BE2C (cell line): Measurements from ENCODE around the gene SH3BGRL. TPM values are rescaled to one million over a fixed set of nuclear protein-coding genes. Genes with fewer than 3 reads are reported as not detected.

Experiments used
- DNase-seq: peaks from one replicate; pipeline ENCODE4 v3.0.0-alpha.2; 2020
- H3K27me3 ChIP-seq: fragments of 250-450 bp; sonication (Bioruptor Pico); 2 replicates; pipeline ENCODE4 v1.5.1; 2020; ENCODE audit warnings: mild to moderate bottlenecking
- H3K36me3 ChIP-seq: fragments of 250-450 bp; sonication (Bioruptor Pico); 2 replicates; pipeline ENCODE4 v1.5.1; 2020; ENCODE audit warnings: mild to moderate bottlenecking
- H3K4me1 ChIP-seq: fragments of 250-450 bp; sonication (Bioruptor Pico); 2 replicates; pipeline ENCODE4 v1.5.1; 2020
- H3K4me3 ChIP-seq: 2 replicates; pipeline ENCODE4 v1.5.1; 2011; ENCODE audit warnings: low read depth, low read length
- H3K9me3 ChIP-seq: fragments of 250-450 bp; sonication (Bioruptor Pico); 2 replicates; pipeline ENCODE4 v1.5.1; 2020
- polyA plus RNA-seq: library from polyadenylated mRNA; unstranded; fragments of >200 nt; gene quantifications from one replicate; pipeline ENCODE4 v1.2.1, GENCODE V29; 2012; ENCODE audit warnings: low read depth, missing spikeins; ENCODE audit not compliant: insufficient read length, insufficient read depth
- TF ChIP-seq, protein P1 (sequence below): IDR thresholded peaks from 2 replicates; pipeline ENCODE4 v1.5.1; 2012; ENCODE audit warnings: mild to moderate bottlenecking, low read depth, low read length

SH3BGRL gene
- 14.8 TPM for polyA plus RNA-seq

DNA sequence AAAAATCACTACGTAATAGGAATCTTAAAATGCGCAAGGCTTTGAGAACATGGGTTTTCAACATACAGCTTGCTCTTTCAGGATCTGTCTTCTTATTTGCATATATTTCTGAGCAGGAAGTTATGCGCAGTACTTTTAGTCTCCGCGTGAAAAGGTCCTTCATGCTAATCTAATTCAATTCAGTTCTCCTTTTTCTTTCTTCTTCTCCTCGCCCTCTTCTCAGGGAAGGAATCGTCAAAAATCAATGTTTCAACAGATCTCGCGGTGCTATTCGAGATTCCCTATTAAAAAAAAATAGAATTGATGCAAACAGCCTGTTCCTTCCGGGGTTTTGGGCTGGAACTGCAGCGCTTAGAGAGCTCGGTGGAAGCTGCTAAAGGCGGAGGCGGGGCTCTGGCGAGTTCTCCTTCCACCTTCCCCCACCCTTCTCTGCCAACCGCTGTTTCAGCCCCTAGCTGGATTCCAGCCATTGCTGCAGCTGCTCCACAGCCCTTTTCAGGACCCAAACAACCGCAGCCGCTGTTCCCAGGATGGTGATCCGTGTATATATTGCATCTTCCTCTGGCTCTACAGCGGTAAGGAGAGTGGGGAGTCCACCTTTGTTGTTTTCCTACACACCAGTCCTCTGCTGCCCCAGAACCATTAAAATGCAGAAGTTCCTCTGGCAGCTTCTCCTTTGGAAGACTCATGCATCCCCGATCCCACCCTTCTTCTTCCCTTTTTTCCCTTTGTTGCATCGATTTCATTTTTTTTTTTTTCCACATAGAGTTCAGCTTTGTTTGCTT is at the start of gene SH3BGRL, which contains the start of gene HMGN5:
Gene SH3BGRL, plus strand, starts transcription at position 432 of the 785 bp plus-strand sequence. Its CDS starts 99 bp downstream, at position 531.
Gene HMGN5, minus strand, starts transcription at position 243 of the 785 bp plus-strand sequence. CDS start 80,364 bp downstream, outside the sequence.
- Histone ChIP-seq H3K36me3 (no peaks in the 10 kb centered on the region), H3K27me3 (no peaks in the 10 kb centered on the region), H3K4me3 (peak within 1 kb of the TSS; percentile 80), H3K4me1 (no peaks in the 10 kb centered on the region), H3K9me3 (no peaks in the 10 kb centered on the region)
- DNase-seq = peak; percentile 75
- TF ChIP-seq, protein P1, sequence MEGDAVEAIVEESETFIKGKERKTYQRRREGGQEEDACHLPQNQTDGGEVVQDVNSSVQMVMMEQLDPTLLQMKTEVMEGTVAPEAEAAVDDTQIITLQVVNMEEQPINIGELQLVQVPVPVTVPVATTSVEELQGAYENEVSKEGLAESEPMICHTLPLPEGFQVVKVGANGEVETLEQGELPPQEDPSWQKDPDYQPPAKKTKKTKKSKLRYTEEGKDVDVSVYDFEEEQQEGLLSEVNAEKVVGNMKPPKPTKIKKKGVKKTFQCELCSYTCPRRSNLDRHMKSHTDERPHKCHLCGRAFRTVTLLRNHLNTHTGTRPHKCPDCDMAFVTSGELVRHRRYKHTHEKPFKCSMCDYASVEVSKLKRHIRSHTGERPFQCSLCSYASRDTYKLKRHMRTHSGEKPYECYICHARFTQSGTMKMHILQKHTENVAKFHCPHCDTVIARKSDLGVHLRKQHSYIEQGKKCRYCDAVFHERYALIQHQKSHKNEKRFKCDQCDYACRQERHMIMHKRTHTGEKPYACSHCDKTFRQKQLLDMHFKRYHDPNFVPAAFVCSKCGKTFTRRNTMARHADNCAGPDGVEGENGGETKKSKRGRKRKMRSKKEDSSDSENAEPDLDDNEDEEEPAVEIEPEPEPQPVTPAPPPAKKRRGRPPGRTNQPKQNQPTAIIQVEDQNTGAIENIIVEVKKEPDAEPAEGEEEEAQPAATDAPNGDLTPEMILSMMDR = no peak

DNA sequence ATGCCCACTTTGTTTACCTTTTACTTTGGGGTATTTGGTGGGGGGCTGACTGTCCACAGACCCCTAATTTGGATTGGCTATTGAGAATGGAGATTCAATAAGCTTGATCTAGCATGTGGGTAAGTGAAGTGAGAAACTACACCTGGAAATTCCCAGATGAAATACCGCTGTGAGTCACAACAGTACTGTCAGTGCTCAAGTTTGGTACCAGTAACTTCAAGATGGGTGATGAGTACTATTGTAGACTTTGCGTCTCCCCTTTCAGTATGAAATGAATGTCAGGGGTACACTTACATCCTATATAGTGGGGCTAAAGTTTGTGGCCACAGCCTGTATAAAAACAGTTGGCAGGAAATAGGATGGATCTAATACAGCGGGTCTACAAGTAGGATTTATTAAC is 33.5 kb upstream of the SH3BGRL start:
- no peak for DNase-seq
- Histone ChIP-seq H3K9me3 (no peaks in the 10 kb centered on the region), H3K4me3 (no peak overlapping the region), H3K27me3 (no peaks in the 10 kb centered on the region), H3K4me1 (no peaks in the 10 kb centered on the region), H3K36me3 (no peaks in the 10 kb centered on the region)
- TF ChIP-seq, protein P1 = no peak

DNA sequence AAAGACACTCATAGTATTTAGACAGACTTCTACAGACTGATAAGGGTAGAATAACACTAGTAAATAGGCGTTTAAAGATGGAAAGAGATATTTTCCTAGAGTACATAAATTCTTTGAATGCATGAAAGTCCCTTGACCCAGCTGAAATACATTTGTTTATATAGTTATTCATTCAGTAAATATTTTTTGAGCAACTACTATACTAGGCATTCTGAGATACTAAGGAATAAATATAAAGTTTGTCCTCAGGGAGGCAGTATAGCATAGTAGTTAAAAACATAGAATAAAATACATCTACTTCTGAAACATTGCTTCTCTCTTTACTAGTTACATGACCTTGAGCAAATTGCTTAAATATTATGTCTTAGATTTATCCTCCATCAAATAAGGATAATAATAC is 27.6 kb upstream of the SH3BGRL start:
- no peaks in the 10 kb centered on the region for H3K27me3 ChIP-seq
- no peak for DNase-seq
- no peaks in the 10 kb centered on the region for H3K36me3 ChIP-seq
- no peaks in the 10 kb centered on the region for H3K9me3 ChIP-seq
- no peaks in the 10 kb centered on the region for H3K4me1 ChIP-seq
- no peak overlapping the region for H3K4me3 ChIP-seq
- TF ChIP-seq, protein P1 = no peak

DNA sequence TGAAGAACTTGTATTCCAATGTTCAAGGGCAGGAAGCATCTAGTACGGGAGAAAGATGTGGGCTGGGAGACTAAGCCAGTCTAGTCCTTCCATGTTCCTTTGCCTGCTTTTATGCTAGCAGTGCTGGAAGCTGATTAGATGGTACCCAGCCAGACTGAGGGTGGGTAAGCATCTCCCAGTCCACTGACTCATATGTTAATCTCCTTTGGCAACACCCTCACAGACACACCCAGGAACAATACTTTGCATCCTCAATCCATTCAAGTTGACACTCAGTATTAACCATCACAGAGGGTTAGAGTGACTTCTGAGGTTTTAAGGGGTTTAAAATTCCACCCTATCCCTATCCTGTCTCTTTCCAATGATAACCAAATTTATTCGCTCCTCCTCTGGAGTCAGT is 6.6 kb upstream of the SH3BGRL start:
- no peaks in the 10 kb centered on the region for H3K9me3 ChIP-seq
- no peaks in the 10 kb centered on the region for H3K36me3 ChIP-seq
- no peaks in the 10 kb centered on the region for H3K4me1 ChIP-seq
- H3K4me3 ChIP-seq = no peak overlapping the region
- TF ChIP-seq, protein P1 = no peak
- no peak for DNase-seq
- no peaks in the 10 kb centered on the region for H3K27me3 ChIP-seq

DNA sequence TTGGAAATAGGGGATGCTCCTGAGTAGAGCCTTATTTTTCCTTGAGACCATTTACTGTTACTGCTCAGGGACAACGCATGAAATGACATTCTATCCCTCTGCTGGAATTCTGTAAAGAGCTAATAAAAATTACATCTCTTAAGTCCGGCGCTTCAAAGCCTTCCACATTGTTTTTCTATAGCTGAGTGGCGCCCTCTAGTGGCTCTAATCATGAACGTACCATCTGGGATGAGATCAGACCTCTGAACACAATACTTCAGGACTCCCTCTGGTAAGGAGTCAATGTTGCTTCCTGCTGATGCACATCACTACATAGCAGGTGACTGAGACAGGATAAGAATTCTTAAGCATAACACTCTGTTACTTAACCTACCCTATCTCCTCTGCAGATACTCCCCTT is 6.2 kb upstream of the SH3BGRL start:
- TF ChIP-seq, protein P1 = peak; percentile 71
- no peaks in the 10 kb centered on the region for H3K9me3 ChIP-seq
- DNase-seq = peak; percentile 41
- no peak overlapping the region for H3K4me3 ChIP-seq
- H3K27me3 ChIP-seq = no peaks in the 10 kb centered on the region
- no peaks in the 10 kb centered on the region for H3K36me3 ChIP-seq
- H3K4me1 ChIP-seq = no peaks in the 10 kb centered on the region

DNA sequence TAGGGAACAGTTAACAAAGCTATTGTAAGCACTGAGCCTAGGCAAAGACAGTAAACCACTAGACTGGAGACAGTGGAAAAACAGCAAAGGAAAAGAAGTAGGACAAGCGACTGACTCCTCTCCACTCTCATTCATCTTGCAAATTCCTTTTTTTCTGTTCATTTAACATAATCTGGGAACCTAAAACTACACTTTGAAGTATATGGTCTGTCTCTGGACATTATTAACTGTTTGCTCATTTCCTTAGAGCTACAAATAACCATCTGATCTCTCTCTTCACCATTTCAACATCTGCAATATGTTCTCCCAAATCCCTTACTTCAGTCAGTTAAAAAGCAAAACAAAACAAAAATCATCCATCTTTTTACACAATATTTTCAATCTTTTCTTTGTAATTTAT is 831 bp upstream of the SH3BGRL start:
- no peaks in the 10 kb centered on the region for H3K4me1 ChIP-seq
- DNase-seq = no peak
- no peaks in the 10 kb centered on the region for H3K36me3 ChIP-seq
- H3K9me3 ChIP-seq = no peaks in the 10 kb centered on the region
- H3K27me3 ChIP-seq = no peaks in the 10 kb centered on the region
- H3K4me3 ChIP-seq = peak overlapping the region; percentile 80
- TF ChIP-seq, protein P1 = no peak
